HEK293 (cell line): ENCODE measurements around the gene KANK2.

Experiments
- CTCF ChIA-PET: fragments of 350-600 bp; formaldehyde crosslinking; extraction: SDS; loops from one replicate; lab custom pipeline; 2021; ENCODE audit warnings: antibody characterized with exemption; lab: Yijun Ruan, JAX
- POLR2A ChIA-PET: fragments of 300-600 bp; formaldehyde crosslinking; extraction: SDS; loops from one replicate; lab custom pipeline; 2020; ENCODE audit warnings: antibody characterized with exemption, inconsistent platforms; lab: Yijun Ruan, JAX
- H3K27ac ChIP-seq: fragments of 200-500 bp; sonication (Bioruptor generic); 2 replicates; pipeline ENCODE4 v1.5.1; 2014; ENCODE audit warnings: low read depth, low read length, control low read depth, inconsistent platforms; ENCODE audit errors: extremely low read depth
- H3K36me3 ChIP-seq, 2 experiments: fragments of 200-500 bp in 1 of 2; sonication (Bioruptor generic) in 1 of 2; 1 replicate in 1 of 2; 2 replicates in 1 of 2; pipeline ENCODE4 v1.5.1; 2014 to 2017; ENCODE audit warnings: inconsistent platforms in 2 of 2, low read length in 2 of 2; ENCODE audit not compliant: control insufficient read depth in 2 of 2, insufficient read depth in 1 of 2
- H3K4me1 ChIP-seq: fragments of 200-500 bp; sonication (Bioruptor generic); 2 replicates; pipeline ENCODE4 v1.5.1; 2014; ENCODE audit warnings: mild to moderate bottlenecking, low read length, inconsistent platforms; ENCODE audit not compliant: control insufficient read depth, insufficient read depth
- H3K4me3 ChIP-seq: 2 replicates; pipeline ENCODE4 v1.5.1; 2011; ENCODE audit warnings: low read depth, mild to moderate bottlenecking, control low read depth, low read length, moderate library complexity
- H3K9me3 ChIP-seq: fragments of 200-500 bp; sonication (Bioruptor generic); 2 replicates; pipeline ENCODE4 v1.5.1; 2014; ENCODE audit warnings: low read depth, low read length, inconsistent platforms; ENCODE audit not compliant: control insufficient read depth, insufficient read depth
- CTCF ChIP-seq: fragments of 450-650 bp; formaldehyde crosslinking; IDR thresholded peaks from 2 replicates; pipeline ENCODE4 v1.5.1; 2016; ENCODE audit warnings: missing biosample characterization, missing genetic modification characterization
- FEZF1 ChIP-seq: fragments of 450-650 bp; formaldehyde crosslinking; IDR thresholded peaks from 2 replicates; pipeline ENCODE4 v1.5.1; 2016; ENCODE audit warnings: missing biosample characterization, missing genetic modification characterization
- GFI1B ChIP-seq: fragments of 450-650 bp; formaldehyde crosslinking; IDR thresholded peaks from 2 replicates; pipeline ENCODE4 v1.5.1; 2016; ENCODE audit warnings: missing biosample characterization, missing genetic modification characterization
- KLF8 ChIP-seq: fragments of 450-650 bp; formaldehyde crosslinking; IDR thresholded peaks from 2 replicates; pipeline ENCODE4 v1.5.1; 2016; ENCODE audit warnings: missing biosample characterization, missing genetic modification characterization
- MEIS1 ChIP-seq: sonication (generic); formaldehyde crosslinking; IDR thresholded peaks from 2 replicates; pipeline ENCODE4 v1.8.1; 2022; ENCODE audit warnings: missing genetic modification reagents, mild to moderate bottlenecking, borderline replicate concordance
- SCRT1 ChIP-seq: fragments of 450-650 bp; formaldehyde crosslinking; IDR thresholded peaks from 2 replicates; pipeline ENCODE4 v1.5.1; 2016; ENCODE audit warnings: missing biosample characterization, missing genetic modification characterization, borderline replicate concordance
- SETDB1 ChIP-seq: IDR thresholded peaks from one replicate; pipeline ENCODE4 v1.6.1; 2017; ENCODE audit warnings: mild to moderate bottlenecking, low read length, moderate library complexity, mixed read lengths; ENCODE audit not compliant: insufficient read length
- ZBTB17 ChIP-seq: fragments of 450-650 bp; formaldehyde crosslinking; IDR thresholded peaks from 2 replicates; pipeline ENCODE4 v1.5.1; 2016; ENCODE audit warnings: missing biosample characterization, missing genetic modification characterization
- ZFP3 ChIP-seq: fragments of 450-650 bp; formaldehyde crosslinking; IDR thresholded peaks from 2 replicates; pipeline ENCODE4 v1.5.1; 2016; ENCODE audit warnings: low read depth, missing biosample characterization, missing genetic modification characterization
- ZNF10 ChIP-seq: fragments of 450-650 bp; formaldehyde crosslinking; IDR thresholded peaks from 2 replicates; pipeline ENCODE4 v1.5.1; 2017; ENCODE audit warnings: missing biosample characterization, missing genetic modification characterization
- ZNF112 ChIP-seq: fragments of 450-650 bp; formaldehyde crosslinking; IDR thresholded peaks from 2 replicates; pipeline ENCODE4 v1.5.0; 2017; ENCODE audit warnings: missing biosample characterization, missing genetic modification characterization
- ZNF132 ChIP-seq: fragments of 450-650 bp; formaldehyde crosslinking; IDR thresholded peaks from 2 replicates; pipeline ENCODE4 v1.5.1; 2017; ENCODE audit warnings: missing biosample characterization, missing genetic modification characterization, borderline replicate concordance
- ZNF18 ChIP-seq: fragments of 450-650 bp; formaldehyde crosslinking; IDR thresholded peaks from 2 replicates; pipeline ENCODE4 v1.5.1; 2016; ENCODE audit warnings: missing biosample characterization, missing genetic modification characterization
- ZNF202 ChIP-seq: fragments of 450-650 bp; formaldehyde crosslinking; IDR thresholded peaks from 2 replicates; pipeline ENCODE4 v1.5.1; 2016; ENCODE audit warnings: missing biosample characterization, missing genetic modification characterization, borderline replicate concordance
- ZNF48 ChIP-seq: fragments of 450-650 bp; formaldehyde crosslinking; IDR thresholded peaks from 2 replicates; pipeline ENCODE4 v1.5.1; 2016; ENCODE audit warnings: missing biosample characterization, missing genetic modification characterization
- ZNF518A ChIP-seq: fragments of 450-650 bp; formaldehyde crosslinking; conservative IDR thresholded peaks from 2 replicates; pipeline ENCODE4 v1.5.1; 2016; ENCODE audit warnings: low read depth, missing biosample characterization, missing genetic modification characterization
- ZNF529 ChIP-seq: fragments of 450-650 bp; formaldehyde crosslinking; IDR thresholded peaks from 2 replicates; pipeline ENCODE4 v1.5.1; 2017; ENCODE audit warnings: missing genetic modification characterization, missing biosample characterization; ENCODE audit not compliant: insufficient replicate concordance
- ZNF701 ChIP-seq: fragments of 450-650 bp; formaldehyde crosslinking; IDR thresholded peaks from 2 replicates; pipeline ENCODE4 v1.5.1; 2016; ENCODE audit warnings: missing biosample characterization, missing genetic modification characterization
- ZNF707 ChIP-seq: fragments of 450-650 bp; formaldehyde crosslinking; IDR thresholded peaks from 2 replicates; pipeline ENCODE4 v1.5.1; 2016; ENCODE audit warnings: missing biosample characterization, missing genetic modification characterization
- ZNF792 ChIP-seq: fragments of 450-650 bp; formaldehyde crosslinking; IDR thresholded peaks from 2 replicates; pipeline ENCODE4 v1.5.1; 2016; ENCODE audit warnings: missing biosample characterization, missing genetic modification characterization
- ZSCAN16 ChIP-seq: fragments of 450-650 bp; formaldehyde crosslinking; IDR thresholded peaks from 2 replicates; pipeline ENCODE4 v1.5.1; 2016; ENCODE audit warnings: missing biosample characterization, missing genetic modification characterization

KANK2 gene

GRCh38 chr19:11142528-11143171 lies 54.7 kb downstream of the KANK2 start (continued):
- TF ChIP-seq ZNF518A (tag by site-specific recombination) (no peak), ZNF112 (tag by site-specific recombination) (no peak), ZBTB17 (tag by site-specific recombination) (no peak), MEIS1 (CRISPR knock-in tag) (no peak), ZFP3 (no peak), ZNF132 (tag by site-specific recombination) (no peak), SETDB1 (no peak), ZNF10 (tag by site-specific recombination) (no peak), ZNF202 (no peak), ZNF48 (no peak), ZNF529 (tag by site-specific recombination) (no peak), FEZF1 (no peak), ZNF792 (tag by site-specific recombination) (no peak), KLF8 (tag by site-specific recombination) (peak; percentile 20; the same call in 1 of the 2 replicates), GFI1B (no peak), ZNF701 (no peak), SCRT1 (tag by site-specific recombination) (no peak), ZSCAN16 (tag by site-specific recombination) (no peak)

GRCh38 chr19:11141937-11142527 lies 55.3 kb downstream of the KANK2 start:
- POLR2A ChIA-PET: interaction anchor here (0.6 to 4.0 kb wide), 6 partner anchors 12 to 61 kb away, joined by 3 to 37 read pairs (median 6); partner anchors contain the start of genes KANK2 and SPC24
- Histone ChIP-seq H3K4me1 (peaks cover 26% of the 10 kb centered on the region), H3K4me3 (no peak overlapping the region; the same call in 1 of the 2 replicates), H3K36me3 (peaks cover 4 to 19% of the 10 kb centered on the region in 2 experiments; a peak in 2 of 3 replicates), H3K27ac (no peak overlapping the region), H3K9me3 (no peaks in the 10 kb centered on the region)
- TF ChIP-seq ZNF18 (tag by site-specific recombination) (peak; percentile 56; the same call in 1 of the 2 replicates), ZNF707 (tag by site-specific recombination) (no peak), CTCF (tag by site-specific recombination) (0 out of 2 replicates have a peak, but pooled peaks have one; percentile 26)
- CTCF ChIA-PET: interaction anchor here (0.7 kb wide), 1 partner anchor 41 kb away, joined by 3 read pairs; no protein-coding TSS in a partner anchor
